Spinal cord (tissue), 10 donors: ENCODE data around the gene PDE5A. TPM values are rescaled to one million over a fixed set of nuclear protein-coding genes. Genes with fewer than 3 reads are reported as not detected.
"Not testable (repeated sequence)": the region's sequence is repeated elsewhere in the genome, so short reads cannot be mapped to it uniquely, and the experiment has no call there.

Experiments used
- DNase-seq, 6 donors: peaks; one replicate each; pipeline versions ENCODE4 v3.0.0 to v3.0.0-alpha.2; 2013 to 2015; ENCODE audit warnings: low spot score in 6 of 6, low read depth in 4 of 6
- H3K27ac ChIP-seq: one replicate; pipeline ENCODE4 v1.5.1; 2013; ENCODE audit warnings: low read depth, low read length, control low read depth
- H3K27me3 ChIP-seq: one replicate; pipeline ENCODE4 v1.6.1; 2013; ENCODE audit warnings: low read length; ENCODE audit not compliant: control insufficient read depth, insufficient read depth
- H3K36me3 ChIP-seq: one replicate; pipeline ENCODE4 v1.6.1; 2013; ENCODE audit warnings: low read length; ENCODE audit not compliant: control insufficient read depth, insufficient read depth
- H3K4me1 ChIP-seq: one replicate; pipeline ENCODE4 v1.6.1; 2013; ENCODE audit warnings: low read length; ENCODE audit not compliant: control insufficient read depth, insufficient read depth
- H3K4me3 ChIP-seq: one replicate; pipeline ENCODE4 v1.5.1; 2013; ENCODE audit warnings: low read depth, low read length, control low read depth
- H3K9me3 ChIP-seq: one replicate; pipeline ENCODE4 v1.6.1; 2013; ENCODE audit warnings: low read length; ENCODE audit not compliant: control insufficient read depth, insufficient read depth
- WGBS: methylation state at CpG from one replicate; pipeline ENCODE4 v1.1.5; 2013; ENCODE audit warnings: missing lambda C conversion rate; ENCODE audit not compliant: insufficient coverage; 5-methylcytosine and 5-hydroxymethylcytosine counted together
- polyA plus RNA-seq, 2 donors: library from polyadenylated mRNA; unstranded; fragments of 120-200 nt; gene quantifications; one replicate each; pipeline ENCODE4 v1.2.1, GENCODE V29; 2013; ENCODE audit not compliant: insufficient read length in 2 of 2
- total RNA-seq, 2 donors: library from RNA; depleted of rRNA in 1 of 2; stranded (reverse); fragments of 120-200 nt in 1 of 2; fragments of >200 nt in 1 of 2; gene quantifications; one replicate each; pipeline versions ENCODE4 v1.2.3 to v1.2.4, GENCODE V29; 2013 to 2014
- donor health status: healthy.

The PDE5A gene
- total and polyA plus RNA-seq, 4 donors = 21.1 to 73.6 (median 38.1) TPM

DNA sequence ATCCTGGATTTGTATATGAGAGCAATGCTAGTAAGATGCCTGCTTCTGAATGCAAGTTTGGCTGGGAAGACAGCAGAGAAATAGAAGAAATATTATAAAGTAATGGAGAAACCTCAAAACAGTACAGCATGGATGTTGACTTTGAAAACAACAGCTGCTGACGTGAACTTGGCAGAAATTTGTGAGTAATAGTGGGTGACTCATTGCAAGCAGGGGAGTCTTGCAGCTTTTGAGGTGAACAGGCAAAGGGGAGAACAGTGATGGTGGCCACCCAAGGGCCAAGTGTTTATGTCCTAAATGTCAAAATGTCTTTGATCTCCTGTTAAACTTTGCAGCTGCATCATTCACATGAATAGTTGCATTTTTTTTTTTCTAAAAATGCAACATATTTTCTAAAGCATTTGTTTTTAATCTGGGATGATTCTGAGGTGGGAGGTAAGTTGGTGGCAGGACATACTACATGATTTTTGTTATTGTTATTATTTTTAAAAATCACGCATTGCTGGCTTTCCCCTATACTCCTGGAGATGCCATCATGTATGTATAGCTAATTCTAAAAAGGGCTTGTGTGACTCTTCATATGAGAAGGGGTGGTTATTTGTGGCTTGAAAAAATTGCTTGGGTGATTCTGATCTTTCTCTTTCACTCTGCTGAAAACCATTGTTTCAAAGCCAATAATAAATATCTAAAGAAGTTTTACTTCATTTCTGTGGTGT is 158.4 kb downstream of the PDE5A start:
- WGBS = no CpG with 5 or more reads among the region's 2 CpGs
- H3K36me3 ChIP-seq = not testable (repeated sequence)

DNA sequence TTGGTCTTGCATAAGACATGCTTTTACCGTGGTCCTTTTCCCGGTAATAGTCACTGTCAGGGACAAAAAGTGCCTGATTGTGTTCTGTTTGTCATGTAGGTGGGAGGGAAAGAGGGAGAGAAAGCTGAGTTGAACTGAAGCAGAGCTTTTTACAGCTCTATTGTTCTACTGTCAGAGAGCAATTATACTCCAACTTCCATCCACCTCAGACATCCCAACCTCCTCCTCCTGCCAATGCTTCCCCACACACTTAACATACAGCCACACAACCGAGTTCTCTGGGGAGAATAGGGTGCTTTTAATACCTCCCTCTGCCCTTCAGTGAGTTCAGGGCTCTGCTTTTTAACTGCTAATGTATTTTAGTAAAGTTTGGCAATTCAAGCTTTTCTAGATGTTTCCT is 159.6 kb downstream of the PDE5A start:
- H3K36me3 ChIP-seq, H3K4me1 ChIP-seq, H3K4me3 ChIP-seq, H3K9me3 ChIP-seq, H3K27ac ChIP-seq, H3K27me3 ChIP-seq, DNase-seq: not testable (repeated sequence)
- no CpG with 5 or more reads among the region's 3 CpGs for WGBS

More for the DNA sequence above, 158.4 kb downstream of the PDE5A start:
- H3K4me3 ChIP-seq, H3K27ac ChIP-seq, H3K4me1 ChIP-seq, DNase-seq, H3K9me3 ChIP-seq, H3K27me3 ChIP-seq: not testable (repeated sequence)

DNA sequence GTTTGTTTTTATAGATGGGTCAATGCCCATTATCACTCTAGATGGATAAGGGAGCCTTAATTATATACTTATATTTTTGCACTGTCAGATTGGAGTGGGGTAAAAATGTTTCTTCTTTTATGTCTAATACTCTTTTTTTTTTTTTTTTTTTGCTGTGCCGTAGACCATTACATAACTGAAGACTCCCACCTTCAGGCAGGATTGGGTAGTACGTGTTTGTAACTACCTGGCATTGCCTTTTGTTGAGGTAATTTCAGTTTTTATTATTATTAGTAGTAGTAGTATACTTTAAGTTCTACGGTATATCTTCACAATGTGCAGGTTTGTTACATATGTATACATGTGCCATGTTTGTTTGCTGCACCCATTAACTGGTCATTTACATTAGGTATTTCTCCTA is 165.9 kb downstream of the PDE5A start:
- H3K27me3 ChIP-seq, H3K27ac ChIP-seq, H3K9me3 ChIP-seq, H3K4me1 ChIP-seq, H3K36me3 ChIP-seq, H3K4me3 ChIP-seq: not testable (repeated sequence)
- peak in 1 of 6 donors; percentile 11 for DNase-seq
- no CpG with 5 or more reads among the region's 3 CpGs for WGBS

DNA sequence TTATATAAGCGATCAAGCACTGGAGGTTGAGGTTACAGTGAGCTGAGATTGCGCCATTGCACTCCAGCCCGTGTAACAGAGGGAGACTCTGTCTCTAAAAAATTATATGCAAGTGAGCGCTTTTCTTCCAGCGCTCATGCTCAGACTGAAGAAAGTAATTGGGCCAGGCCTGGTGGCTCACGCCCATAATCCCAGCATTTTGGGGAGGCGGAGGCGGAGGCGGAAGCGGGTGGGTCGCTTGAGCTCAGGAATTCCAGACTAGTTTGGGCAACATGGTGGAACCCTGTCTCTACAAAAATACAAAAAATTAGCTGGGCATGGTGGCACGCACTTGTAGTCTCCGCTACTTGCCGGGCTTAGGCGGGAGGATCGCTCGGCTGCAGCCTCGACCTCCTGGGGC is 172.9 kb downstream of the PDE5A start:
- H3K27ac ChIP-seq, H3K4me1 ChIP-seq, H3K36me3 ChIP-seq, H3K27me3 ChIP-seq, H3K9me3 ChIP-seq: not testable (repeated sequence)
- WGBS = 36% methylated on average over 15 of the region's 18 CpGs
- DNase-seq = peak in 3 of 6 donors; percentile 8 to 51 (median 37)
- peak overlapping the region; percentile 27 for H3K4me3 ChIP-seq

DNA sequence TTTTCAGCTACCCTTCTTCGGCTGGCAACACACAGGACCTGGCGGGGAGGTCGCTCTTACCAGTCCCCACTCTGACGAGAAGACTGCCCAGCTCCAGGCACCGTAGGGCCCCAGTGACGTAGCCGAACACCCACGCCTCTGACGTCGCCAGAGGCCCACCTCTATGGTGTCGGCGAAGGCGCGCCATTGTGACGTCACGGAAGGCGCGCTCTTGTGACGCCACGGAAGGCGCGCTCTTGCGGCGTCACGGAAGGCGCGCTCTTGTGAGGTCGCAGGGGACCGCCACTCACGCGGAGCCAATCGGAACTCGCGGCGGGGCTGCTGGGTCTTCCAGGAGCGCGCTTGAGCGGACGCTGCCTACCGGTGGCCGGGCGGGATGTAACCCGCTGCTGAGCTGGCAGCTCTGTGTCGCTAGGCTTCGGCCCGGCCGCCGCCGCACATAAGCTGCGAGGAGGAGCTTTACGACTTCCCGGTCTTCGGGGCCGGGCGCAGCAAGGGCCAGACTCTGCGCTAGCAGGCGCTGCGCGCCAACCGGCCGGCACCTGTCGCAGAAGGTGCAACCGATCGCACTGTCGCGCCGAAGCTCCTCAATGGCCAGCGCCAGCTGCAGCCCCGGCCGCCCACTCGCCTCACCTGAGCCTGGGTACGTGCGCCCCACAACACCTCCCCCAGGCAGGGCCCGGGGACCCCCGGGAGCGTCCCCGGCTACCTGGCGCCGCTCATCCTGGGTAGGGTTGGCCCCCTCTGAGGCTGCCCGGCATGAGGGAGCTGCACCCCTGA is 173.9 kb downstream of the PDE5A start:
- WGBS = under 1% methylated on average over 71 of the region's 80 CpGs
- not testable (repeated sequence) for H3K27me3 ChIP-seq, H3K4me1 ChIP-seq, H3K36me3 ChIP-seq, H3K9me3 ChIP-seq
- DNase-seq = peak; percentile 91 to 98 (median 94)
- Histone ChIP-seq H3K4me3 (peak overlapping the region; percentile 59), H3K27ac (peak overlapping the region; percentile 92)

DNA sequence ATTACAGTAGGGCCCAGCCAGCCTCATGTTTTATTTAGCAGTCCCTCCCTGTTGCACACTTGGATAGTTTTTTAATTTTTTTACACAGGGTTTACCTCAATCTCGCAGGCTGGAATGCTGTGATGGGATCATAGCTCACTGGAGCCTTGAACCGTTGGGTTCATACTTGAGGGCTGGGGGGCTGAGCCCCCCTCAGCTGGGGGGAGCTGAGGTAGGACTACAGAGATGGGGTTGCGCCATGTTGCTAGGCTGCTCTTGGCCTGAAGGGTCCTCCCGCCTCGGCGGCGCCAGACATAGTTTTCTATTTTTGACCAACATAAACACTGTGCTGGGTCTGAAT is 174.5 kb downstream of the PDE5A start:
- peak overlapping the region; percentile 59 for H3K4me3 ChIP-seq
- not testable (repeated sequence) for H3K4me1 ChIP-seq, H3K9me3 ChIP-seq, H3K27me3 ChIP-seq, H3K36me3 ChIP-seq
- H3K27ac ChIP-seq = peak overlapping the region; percentile 92
- 10% methylated on average over 7 of the region's 7 CpGs for WGBS
- peak in 1 of 6 donors; percentile 8 for DNase-seq

DNA sequence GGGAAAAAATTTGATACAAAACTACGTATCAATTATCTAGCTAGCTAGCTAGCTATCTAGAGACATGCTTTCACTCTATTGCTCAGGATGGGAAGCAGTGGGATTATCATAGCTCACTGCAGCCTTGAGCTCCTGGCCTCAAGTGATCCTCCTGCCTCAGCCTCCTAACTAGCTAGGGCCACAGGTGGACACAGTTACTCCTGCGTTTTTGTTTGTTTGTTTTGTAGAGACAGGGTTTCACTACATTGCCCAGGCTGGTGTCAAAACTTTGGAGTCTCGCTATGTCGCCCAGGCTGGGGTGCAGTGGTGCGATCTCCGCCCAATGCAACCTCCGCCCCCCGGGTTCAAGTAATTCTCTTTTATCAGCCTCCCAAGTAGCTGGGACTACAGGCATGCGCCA is 175.3 kb downstream of the PDE5A start:
- 100% methylated on average over 7 of the region's 9 CpGs for WGBS
- not testable (repeated sequence) for H3K4me3 ChIP-seq, H3K27me3 ChIP-seq, H3K36me3 ChIP-seq, DNase-seq, H3K9me3 ChIP-seq, H3K4me1 ChIP-seq, H3K27ac ChIP-seq

DNA sequence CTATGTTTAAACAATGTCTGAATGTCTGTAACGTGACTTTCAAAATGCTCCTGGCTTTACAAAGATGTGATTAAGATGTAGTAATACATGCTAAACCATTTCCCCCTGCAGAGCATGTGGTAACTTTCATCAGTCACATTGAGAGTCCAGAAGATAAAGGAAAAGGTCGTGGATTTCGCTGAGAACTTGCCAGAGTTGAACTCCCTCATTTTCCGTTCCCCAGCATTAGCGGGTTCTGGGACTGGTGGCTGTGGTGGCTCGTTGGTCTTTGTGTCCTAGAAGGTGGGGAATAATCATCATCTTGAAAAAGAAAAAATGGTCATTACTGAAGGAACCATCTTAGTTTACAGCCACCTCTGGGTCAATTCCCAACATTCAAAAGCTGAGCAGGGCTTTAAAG is 178.8 kb downstream of the PDE5A start:
- DNase-seq, H3K4me3 ChIP-seq: not testable (repeated sequence)

More for the DNA sequence above, 178.8 kb downstream of the PDE5A start:
- H3K36me3 ChIP-seq, H3K27ac ChIP-seq, H3K4me1 ChIP-seq, H3K27me3 ChIP-seq, H3K9me3 ChIP-seq: not testable (repeated sequence)
- WGBS = no CpG with 5 or more reads among the region's 6 CpGs
